ENCODE data around the gene FAM131C.

The FAM131C gene

GRCh38 chr1:16095447-16095846 lies 22.0 kb upstream of the FAM131C start:
- no peak for DNase-seq

DNA sequence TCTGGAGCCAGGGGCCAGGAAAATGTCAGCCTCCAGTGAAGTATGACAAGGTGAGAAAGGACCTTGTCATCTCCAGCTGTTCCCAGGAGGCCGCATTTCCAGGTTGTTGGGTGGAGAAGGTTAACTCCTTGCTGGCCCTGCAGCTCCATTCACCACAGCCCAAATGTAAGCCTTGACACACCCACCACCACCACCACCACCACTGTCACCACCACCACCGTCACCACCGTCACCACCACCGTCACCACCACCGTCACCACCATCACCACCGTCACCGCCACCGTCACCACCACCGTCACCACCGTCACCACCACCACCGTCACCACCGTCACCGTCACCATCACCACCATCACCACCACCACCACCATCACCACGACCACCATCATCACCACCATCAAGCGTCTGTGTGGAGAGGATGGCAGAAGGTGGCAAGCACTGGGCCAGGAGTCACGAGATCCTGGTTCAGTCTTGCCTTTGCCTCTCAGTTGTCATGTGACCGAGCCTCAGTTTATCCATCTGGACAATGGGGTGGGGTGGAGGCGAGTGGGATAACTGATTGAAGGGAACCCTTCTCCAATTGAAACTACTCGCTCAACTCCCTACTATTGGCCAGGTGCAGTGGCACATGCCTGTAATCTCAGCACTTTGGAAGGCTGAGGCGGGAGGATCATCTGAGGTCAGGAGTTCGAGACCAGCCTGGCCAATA lies 21.2 kb upstream of the FAM131C start:
- DNase-seq: no peak

- no peak for DNase-seq
These were observed 20.2 kb upstream of the FAM131C start for GRCh38 chr1:16093611-16094010.

- no peak for DNase-seq
These were observed 19.6 kb upstream of the FAM131C start for GRCh38 chr1:16092923-16093511.

- no peak for DNase-seq
These were observed 18.9 kb upstream of the FAM131C start for GRCh38 chr1:16092097-16092922.

DNA sequence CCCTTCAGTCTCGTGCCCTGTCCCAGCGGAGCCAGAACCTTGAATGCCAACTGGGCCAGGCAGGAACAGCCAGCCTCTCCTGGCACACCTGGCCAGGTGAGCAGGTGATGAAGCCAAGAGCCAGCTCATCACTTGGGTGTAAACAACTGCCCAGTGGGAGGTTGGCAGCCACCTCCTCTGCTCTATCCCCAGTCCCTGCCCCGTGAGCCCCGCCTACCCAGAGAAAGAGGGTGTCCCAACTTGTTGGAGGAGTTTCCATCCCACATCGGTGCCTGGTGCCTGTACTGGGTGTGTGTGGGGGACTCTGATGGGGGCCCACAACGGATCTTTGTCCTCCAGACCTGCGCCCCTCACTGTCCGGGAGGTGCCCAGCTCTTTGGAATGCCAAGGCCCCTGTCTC lies 17.8 kb upstream of the FAM131C start:
- no peak for DNase-seq

GRCh38 chr1:16090076-16090826 lies 16.8 kb upstream of the FAM131C start:
- DNase-seq: no peak

- DNase-seq: no peak
These were observed 15.5 kb upstream of the FAM131C start for GRCh38 chr1:16088996-16089395.

DNA sequence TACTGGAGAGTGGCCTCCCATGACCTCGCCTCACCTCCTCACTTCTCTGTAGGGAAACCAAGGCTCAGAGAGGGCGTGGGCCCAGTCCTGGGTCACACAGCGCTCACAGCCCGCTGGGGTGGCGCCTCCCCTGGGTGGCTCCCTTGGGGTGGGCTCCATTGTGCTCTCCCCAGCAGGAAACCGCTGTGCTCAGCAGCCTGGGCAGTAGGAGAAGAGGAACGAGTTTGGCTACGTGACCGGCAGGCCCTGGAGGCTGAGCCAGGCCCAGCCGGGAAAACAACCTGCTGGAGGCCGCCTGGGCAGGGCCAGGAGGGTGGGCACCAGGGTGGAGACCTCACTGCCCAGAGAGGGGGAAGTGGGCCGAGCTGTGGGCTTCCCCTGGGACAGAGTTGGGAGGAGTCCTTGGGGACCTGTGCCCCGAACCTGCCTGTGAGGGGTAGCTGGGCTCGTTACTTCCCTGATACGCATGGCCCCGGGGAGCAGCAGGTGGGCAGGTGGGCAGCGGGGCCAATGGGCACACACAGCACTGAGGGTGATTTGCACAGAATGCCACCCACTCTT lies 15.0 kb upstream of the FAM131C start:
- DNase-seq: no peak

- no peak for DNase-seq
These were observed 14.3 kb upstream of the FAM131C start for GRCh38 chr1:16087733-16088132.

DNA sequence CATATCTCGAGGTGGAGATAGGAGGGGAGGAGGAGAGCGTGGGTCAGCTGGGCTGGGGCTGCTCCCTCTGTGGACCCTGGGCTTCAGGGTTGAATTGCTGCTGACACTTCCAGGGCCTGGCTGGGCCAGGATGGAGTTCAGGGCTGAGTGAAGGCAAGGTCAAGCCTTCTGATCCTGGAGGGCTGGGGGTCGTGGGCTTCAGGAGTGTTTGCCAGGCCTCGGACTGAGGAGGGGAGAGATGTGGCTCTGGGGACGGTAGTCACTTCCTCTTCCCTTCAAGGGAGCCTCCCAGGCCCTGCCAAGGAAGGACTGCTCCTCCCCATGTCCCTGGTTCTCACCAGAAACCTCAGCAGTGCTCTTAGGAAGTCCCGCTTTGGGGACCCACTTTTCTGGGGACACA lies 12.1 kb upstream of the FAM131C start:
- DNase-seq: no peak

DNA sequence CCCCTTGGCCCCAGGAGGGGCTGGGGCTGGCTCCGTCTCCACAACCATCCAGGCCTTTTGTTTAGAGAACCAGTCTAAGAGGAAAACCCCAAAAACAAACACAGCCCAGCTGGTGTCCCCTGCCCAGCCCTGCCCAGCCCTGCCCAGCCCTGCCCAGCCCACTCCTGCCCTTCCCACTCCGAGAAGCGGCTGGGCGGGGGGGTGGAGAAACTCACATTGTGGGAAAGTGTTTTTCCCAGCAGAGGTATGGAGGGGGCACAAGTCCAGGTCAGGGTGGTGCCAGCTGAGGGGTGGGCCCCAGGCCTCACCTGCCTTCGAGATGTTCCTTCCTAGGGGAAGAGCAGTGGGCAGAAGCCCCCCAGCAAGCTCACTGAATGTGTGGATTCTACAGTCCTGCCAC lies 10.0 kb upstream of the FAM131C start:
- no peak for DNase-seq

DNA sequence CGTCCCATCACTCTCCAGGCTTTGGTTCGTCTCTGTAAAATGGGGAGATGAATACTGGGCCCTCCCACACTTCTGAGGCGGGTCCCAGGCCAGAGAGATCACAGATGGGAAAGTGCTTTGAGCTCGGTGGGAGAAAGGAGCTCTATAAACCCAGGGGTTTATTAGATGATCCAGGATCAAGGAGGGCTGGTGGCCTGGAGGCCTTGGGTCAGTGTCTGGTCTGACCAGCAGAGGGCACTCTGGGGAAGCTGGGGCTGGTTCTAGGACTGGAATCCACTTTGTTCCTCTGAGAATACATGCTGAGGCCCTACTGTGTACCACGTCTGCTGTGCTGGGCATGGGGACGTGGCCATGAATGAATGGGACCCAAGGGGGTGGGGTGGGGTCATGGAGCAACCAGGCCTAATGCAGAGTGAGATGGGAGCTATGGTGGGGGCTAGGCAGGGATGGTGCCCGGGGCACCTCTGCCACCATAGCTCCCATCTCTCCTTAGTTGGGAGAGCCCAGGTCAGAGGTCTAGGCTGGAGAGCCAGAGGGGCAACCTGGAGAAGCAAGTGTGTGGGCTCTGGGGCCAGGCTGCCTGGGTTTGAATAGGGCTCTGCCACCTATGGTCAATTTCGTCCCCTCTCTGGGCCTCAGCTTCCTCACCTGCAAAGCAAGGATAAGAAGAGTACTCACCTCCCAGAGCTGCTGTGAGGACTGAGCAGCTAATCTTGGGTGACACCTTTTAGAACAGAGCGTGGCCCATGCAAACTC lies 9.0 kb upstream of the FAM131C start:
- peak; percentile 10 for DNase-seq

DNA sequence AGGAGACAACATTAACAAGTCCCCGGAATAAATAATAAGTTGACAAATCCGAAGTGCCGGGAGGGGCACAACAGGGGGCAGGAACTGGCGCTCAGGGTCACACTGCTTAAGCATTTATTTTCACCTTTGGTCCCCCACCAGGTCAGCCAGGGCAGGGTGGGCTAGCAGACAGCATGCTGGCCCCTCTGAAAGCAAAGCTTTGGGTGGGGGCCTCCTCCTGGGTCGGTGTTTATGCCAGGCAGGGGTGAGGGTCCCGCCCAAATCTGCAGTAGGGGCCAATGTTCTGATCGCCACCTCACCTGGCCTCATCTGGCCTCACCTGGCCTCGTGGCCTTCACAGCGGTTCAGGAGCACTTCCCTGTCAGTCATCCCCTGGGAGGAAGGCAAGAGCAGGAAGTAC lies 8.2 kb upstream of the FAM131C start:
- DNase-seq: no peak

DNA sequence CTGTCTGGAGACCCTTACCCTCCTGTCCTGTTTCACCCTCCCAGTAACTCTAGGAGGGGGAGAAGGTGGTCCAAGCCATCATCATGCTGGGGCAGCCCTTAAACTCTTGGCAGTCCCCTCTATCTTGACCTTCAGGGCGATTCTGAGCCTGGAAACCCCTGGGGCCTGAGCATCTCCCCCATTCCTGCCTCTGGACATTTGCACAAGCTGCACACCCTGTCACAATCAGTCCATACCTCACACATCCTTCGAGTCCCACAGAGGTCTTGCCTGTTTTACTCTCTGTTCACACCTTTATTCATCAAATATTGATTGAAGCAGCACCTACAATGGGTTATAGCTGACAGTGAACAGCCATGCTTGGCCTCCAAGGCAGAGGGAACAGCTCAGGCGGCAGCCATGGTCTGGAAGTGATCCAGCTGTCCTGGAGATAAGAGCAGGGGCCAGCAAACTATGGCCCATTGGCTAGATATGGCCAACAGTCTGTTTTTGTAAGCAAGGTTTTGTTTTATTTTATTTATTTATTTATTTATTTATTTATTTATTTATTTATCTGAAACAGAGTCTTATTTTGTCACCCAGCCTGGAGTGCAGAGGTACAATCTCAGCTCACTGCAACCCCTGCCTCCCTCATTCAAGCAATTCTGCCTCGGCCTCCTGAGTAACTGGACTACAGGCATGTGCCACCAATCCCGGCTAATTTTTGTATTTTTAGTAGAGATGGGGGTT lies 7.1 kb upstream of the FAM131C start:
- DNase-seq: no peak

DNA sequence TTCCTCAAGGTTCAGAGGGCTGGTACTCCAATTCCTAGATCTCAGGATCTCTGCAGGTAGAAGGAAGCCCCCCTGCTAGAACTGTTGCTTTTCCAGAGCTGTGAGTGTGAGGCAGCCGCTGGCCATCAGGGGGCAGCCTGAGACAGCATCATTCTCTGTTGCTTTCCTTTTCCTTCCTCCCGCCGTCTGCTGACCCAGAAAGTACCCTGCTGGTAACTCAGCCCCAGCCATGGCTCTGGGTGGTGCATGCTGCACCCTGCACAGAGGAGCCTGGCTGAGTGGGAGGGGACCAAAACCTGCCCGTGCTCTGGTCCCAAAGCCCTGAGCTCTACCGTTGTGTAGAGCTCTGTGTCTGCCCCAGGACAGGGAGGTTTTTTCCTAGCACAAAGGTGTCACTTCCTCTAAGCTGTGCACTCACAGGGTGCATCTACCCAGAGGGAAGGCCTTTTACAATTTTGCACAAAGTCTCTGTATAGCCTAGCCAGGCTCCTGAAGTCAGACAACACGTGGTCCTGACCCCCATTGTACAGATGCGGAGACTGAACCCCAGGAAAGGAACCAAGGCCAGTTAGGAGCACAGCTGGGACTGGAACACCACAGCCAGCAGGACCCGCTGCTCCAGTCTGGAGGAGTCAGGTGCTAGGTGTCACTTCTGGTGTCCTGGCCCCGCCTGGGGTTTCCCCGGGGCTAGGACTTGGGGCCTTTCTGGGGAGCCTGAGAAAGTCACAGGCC lies 5.6 kb upstream of the FAM131C start:
- DNase-seq: peak; percentile 34

DNA sequence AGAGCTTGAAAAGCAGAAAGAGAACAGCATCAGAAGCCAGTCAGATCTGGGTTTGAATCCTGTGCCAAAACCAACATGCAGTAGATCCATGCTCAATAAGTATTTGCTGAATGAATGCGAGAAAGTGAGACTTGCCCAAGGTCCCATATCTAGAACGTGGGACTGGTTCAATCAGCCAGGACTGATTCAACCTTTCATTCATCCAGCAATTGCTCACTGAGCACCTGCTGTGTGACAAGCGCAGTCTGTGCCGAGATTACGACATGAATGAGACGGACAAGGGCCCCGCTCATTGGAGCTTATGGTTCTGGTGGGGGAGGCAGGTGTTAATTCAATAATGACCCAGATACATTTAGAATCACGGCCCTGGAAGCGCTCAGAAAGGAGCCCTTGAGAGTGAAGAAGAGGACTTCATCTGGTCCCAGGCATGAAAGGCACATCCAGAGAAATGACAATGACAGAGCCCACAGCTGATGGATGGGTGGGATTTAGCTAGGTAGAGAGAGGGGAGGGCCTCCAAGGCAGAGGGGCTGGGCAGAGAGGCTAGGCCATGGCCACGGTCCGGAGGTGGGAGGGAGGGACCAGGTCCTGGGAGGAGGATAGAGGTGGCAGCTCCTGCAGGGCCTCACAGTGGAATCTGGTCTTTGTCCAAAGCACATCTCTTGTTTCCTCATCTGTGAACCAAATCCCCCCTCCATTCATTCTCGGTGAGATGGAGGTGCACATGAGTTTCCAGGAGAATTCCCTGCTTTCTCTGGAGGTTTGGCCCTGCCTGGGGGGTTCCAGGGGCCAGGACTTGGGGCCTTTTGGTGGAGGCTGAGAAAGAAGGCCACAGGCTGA lies 4.2 kb upstream of the FAM131C start:
- no peak for DNase-seq

DNA sequence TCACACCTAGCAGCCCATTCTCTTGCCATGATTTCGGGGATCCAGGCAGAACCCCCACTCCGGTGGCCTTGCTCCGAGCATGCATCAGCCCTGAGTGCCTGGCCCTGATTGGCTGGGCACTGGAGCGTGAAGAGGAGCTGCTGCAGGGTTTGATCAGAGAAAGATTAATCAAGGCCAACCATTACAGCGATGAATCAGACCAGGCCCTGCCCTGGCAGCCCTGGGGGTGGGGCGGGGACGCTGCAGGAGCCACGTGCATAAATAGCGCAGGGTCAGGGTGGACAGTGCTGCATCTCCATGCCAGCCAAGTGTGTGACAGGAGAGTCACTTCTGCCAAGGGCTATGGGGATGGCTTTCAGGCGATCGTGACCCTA lies 3.4 kb upstream of the FAM131C start:
- DNase-seq: no peak

DNA sequence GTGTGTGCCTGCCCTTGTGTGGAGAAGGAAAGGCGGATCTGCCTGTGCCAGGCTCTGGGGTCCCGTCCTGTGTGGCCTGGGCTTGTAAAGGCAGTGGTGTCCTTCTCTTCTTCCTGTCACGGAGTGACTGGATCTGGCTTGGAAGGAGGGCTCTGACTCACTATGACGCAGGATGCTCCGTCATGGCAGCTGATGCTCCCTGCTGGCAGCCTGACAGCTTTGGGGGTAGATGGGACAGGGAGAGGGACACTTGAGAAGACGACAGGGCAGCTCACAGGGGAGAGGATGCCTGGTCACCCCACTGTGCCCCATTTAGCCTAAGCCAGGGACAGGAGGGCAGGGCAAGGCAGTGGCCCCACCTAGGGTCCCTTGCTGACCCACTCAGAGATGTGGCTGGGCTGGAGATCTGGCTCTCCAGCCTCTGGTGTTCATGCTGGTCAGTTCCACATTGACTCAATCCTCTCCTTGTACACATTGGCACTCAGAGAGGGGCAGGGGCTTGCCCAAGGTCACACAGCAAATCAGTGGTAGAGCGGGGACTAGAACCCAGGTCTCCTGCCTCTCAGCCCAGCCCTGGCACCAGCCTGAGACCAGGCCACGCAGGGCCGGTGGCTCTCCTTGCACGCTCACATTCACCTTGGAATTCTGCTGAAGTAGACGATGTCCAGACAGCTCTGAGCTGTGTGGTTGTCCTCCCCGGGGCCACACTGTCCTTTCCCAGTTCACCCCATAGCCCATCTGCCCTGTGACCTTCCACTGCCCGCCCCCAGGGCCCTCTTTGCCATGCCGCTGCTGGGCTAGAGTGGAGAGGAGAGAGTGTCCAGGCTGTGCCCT lies 2.8 kb upstream of the FAM131C start:
- no peak for DNase-seq

All from KG1 (cell line).